Measurements from ENCODE around the gene FSCN2. TPM values are rescaled to one million over a fixed set of nuclear protein-coding genes. Genes with fewer than 3 reads are reported as not detected.

FSCN2 gene, protein sequence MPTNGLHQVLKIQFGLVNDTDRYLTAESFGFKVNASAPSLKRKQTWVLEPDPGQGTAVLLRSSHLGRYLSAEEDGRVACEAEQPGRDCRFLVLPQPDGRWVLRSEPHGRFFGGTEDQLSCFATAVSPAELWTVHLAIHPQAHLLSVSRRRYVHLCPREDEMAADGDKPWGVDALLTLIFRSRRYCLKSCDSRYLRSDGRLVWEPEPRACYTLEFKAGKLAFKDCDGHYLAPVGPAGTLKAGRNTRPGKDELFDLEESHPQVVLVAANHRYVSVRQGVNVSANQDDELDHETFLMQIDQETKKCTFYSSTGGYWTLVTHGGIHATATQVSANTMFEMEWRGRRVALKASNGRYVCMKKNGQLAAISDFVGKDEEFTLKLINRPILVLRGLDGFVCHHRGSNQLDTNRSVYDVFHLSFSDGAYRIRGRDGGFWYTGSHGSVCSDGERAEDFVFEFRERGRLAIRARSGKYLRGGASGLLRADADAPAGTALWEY
- 0.08 and 0.50 TPM in 2 replicates for total RNA-seq (2014; rRNA removed; shearing (Covaris generic))

DNA sequence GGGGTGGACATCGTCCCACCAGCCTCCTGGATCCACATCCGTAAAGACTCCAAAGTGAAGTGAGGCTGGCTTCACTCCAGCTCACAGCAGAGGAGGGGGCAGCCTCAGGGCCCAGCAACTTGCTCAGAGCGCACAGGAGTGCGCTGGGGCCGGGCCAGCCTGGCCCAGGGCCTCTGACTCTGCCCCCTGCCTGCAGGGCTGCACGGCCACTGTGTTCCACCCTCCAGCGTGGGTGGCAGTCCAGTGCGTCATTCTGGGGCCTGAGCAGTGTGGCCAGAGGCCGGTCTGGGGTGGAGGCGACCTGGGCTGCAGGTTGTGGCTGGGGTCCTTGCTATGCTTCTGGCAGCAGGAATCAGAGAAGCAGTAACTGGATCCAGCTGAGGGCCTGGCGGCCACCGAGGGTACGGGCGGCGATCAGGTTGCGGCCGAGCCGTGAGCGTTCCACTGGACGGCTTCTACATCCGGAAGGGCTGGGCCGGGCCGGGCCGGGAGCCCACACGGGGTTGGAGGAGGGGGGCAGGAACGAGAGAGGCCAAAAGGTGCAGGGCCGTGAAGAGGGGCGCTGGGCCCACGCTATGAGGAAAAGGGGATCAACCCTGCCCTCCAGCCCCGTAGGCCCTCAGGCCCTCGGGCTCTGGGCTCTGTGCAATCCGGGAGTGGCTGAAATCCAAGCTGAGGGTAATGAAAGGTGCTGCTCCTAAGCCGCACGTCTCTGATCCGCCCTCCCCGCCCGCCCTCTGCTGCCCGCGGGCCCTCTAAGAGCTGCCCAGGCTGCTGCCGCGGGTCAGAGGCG lies at the start of gene FSCN2:
FSCN2 (plus strand) TSS at position 787 of the 793 bp plus-strand sequence. CDS start 155 bp downstream, outside the sequence.

DNA sequence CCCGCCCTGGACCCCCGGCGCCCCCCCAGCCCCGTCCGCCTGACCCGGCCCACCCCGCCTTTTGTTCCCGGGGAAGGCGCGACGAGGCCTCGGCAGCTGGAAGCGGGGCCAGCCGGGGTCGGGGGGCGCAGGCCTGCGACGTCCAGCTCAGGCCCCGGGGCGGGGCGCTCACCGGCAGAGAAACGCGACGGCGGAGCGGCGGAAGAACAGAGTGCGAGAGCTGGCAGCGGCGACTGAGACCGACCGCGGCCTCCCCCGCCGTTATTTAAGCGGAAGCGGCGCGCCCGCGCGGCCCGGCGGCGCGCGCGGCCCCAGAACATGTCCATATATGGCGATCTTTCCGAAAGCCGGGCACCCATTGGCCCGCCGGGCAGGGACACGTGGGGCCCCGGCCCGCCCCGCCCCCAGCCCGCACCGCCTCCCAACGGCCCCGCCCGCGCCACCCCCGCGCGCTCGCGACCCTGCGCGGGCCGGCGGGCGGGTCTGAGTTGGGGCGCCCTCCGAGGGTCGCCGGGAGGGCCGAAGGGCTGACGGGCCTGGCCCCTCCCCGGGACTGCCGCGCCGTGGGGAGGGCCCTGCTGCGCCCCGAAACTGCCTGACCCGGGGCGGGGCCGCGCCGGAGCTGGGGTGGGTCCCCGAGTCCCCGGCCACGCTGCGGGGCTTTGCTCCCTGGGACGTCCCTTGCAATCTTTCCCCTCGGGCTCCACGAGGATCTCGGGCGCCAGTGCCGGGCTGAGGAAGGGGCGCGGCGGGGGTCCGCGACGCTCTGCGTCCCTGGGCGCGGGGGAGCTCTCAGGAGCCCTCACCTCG lies 15.4 kb upstream of the FSCN2 start, which contains the start of gene ACTG1:
ACTG1 (minus strand) TSS at position 238 of the 810 bp plus-strand sequence. CDS start 445 bp downstream, outside the sequence.

DNA sequence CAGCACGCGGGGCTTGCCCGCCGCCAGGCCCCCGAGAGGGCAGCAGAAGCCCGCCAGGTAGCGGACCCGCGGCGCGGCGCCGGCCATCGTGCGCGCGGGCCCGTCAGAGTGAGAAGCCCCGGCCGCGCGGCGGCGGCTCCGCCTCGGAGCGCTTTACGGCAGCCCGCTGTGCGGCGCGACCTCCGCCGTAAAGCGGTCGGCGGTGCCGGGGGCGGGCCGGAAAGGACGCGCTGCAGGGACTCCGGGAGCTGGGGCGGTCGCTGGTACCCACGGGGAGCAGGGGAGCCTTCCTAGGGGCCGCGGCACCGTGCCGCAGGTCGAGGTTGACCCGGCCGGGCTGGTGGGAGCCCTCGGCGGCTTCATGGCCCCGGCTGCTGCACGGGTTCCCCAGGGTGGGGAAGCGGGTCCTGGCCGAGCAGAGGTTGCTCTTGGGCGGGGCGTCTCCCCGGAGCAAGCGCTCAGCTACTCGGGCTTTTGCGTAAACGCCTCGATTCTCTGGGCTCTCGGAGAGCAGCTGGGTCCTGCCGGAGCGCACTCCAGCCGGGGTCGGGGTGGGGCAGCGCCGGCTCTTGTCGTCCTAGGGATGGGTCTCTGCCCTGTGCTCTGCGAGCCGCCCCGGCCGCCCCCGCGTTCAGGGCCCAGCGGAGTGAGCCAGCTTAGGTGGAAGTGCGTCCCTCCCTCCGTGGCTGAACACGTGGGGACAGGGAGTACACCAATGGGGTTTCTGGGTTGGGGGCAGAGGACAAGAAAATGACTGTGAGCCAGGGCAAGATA lies 24.3 kb downstream of the FSCN2 start, which contains the start of gene FAAP100:
FAAP100 (minus strand) TSS at position 110 of the 774 bp plus-strand sequence; CDS start at position 87, 23 bp downstream.

Small RNA genes lying within 50 kb of the gene (small RNA-seq; reads per million reads assigned to genes)
- gene RF00019 = not detected

Other genes starting within 250 kb of the FSCN2 start
- 52.0 and 55.3 TPM in 2 replicates for gene SLC38A10, start 233.1 kb upstream of the FSCN2 start, total RNA-seq (2014; rRNA removed; shearing (Covaris generic))
- gene BAHCC1, start 132.9 kb upstream of the FSCN2 start, total RNA-seq (2014; rRNA removed; shearing (Covaris generic)) = 8.6 and 10.4 TPM in 2 replicates
- 2,933 and 5,081 TPM in 2 replicates for gene ACTG1, start 15.6 kb upstream of the FSCN2 start, total RNA-seq (2014; rRNA removed; shearing (Covaris generic))
- gene FAAP100, start 24.0 kb downstream of the FSCN2 start, total RNA-seq (2014; rRNA removed; shearing (Covaris generic)) = 28.7 and 29.0 TPM in 2 replicates
- 46.8 and 62.1 TPM in 2 replicates for gene NPLOC4, start 108.7 kb downstream of the FSCN2 start, total RNA-seq (2014; rRNA removed; shearing (Covaris generic))
- gene TSPAN10, start 108.8 kb downstream of the FSCN2 start, total RNA-seq (2014; rRNA removed; shearing (Covaris generic)) = 1.7 and 2.2 TPM in 2 replicates
- 0.64 TPM in 1 of 2 replicates, not detected in the other for gene PDE6G, start 128.2 kb downstream of the FSCN2 start, total RNA-seq (2014; rRNA removed; shearing (Covaris generic))
- 93.6 and 127 TPM in 2 replicates for gene OXLD1, start 138.2 kb downstream of the FSCN2 start, total RNA-seq (2014; rRNA removed; shearing (Covaris generic))
- 56.2 and 57.7 TPM in 2 replicates for gene CCDC137, start 138.4 kb downstream of the FSCN2 start, total RNA-seq (2014; rRNA removed; shearing (Covaris generic))
- 47.6 and 51.0 TPM in 2 replicates for gene ARL16, start 155.4 kb downstream of the FSCN2 start, total RNA-seq (2014; rRNA removed; shearing (Covaris generic))
- 159 and 172 TPM in 2 replicates for gene HGS, start 155.6 kb downstream of the FSCN2 start, total RNA-seq (2014; rRNA removed; shearing (Covaris generic))
- 42.8 and 60.5 TPM in 2 replicates for gene MRPL12, start 175.0 kb downstream of the FSCN2 start, total RNA-seq (2014; rRNA removed; shearing (Covaris generic))
- gene SLC25A10, start 183.9 kb downstream of the FSCN2 start, total RNA-seq (2014; rRNA removed; shearing (Covaris generic)) = 55.5 and 62.1 TPM in 2 replicates